ENCODE data around the gene SEMA3A. TPM values are rescaled to one million over a fixed set of nuclear protein-coding genes. Genes with fewer than 3 reads are reported as not detected.

SEMA3A gene
- total RNA-seq, 1 experiment from 2014 or later: 43.3 TPM

- POLR2A ChIA-PET: no interaction called here
- CTCF ChIA-PET: no interaction called here
- Histone ChIP-seq H3K4me1 (ENCODE audit: control insufficient read depth, insufficient read depth, low read length) (no peaks in the 10 kb centered on the region), H3K4me3 (ENCODE audit: low read depth in 2 of 2, low read length in 2 of 2) (no peak overlapping the region), H3K27me3 (ENCODE audit: control insufficient read depth, insufficient read depth, low read length) (no peaks in the 10 kb centered on the region), H3K9me3 (ENCODE audit: control insufficient read depth, insufficient read depth, low read depth, low read length) (0 out of 2 replicates have a peak, but pooled peaks cover 4% of the 10 kb centered on the region), H3K27ac (ENCODE audit: low read length) (peak overlapping the region; percentile 44; the same call in 1 of the 2 replicates), H3K36me3 (ENCODE audit: control insufficient read depth, insufficient read depth, low read length) (no peaks in the 10 kb centered on the region; the same call in 1 of the 2 replicates)
- in situ Hi-C loops (cut with HindIII; ENCODE audit: low pct_unique_long_range_greater_than_20kb, low sequenced_read_pairs): no loop called here
- no TSS peak for BruUV-seq (replicated peaks)
- intact Hi-C loops (cut with micrococcal nuclease; ENCODE audit: unreplicated experiment): no loop called here
- TF ChIP-seq SIN3A (IDR thresholded peaks at IDR 0.05; ENCODE audit: borderline replicate concordance, insufficient read depth, low read depth, low read length) (no peak), CTCF (IDR thresholded peaks at IDR 0.05) (no peak), TCF7L2 (IDR thresholded peaks at IDR 0.05; ENCODE audit: low read depth, low read length) (no peak), POLR2AphosphoS5 (IDR thresholded peaks at IDR 0.05; ENCODE audit: low read depth, low read length) (no peak), REST (IDR thresholded peaks at IDR 0.05; ENCODE audit: insufficient read depth in 1 of 2, low read depth in 2 of 2, low read length in 1 of 2) (no peak)
- DNase-seq (ENCODE audit: low read depth, low spot score): no peak
- ATAC-seq: no peak
Observed at GRCh38 chr7:83983606-83984005, 211.0 kb downstream of the SEMA3A start.

DNA sequence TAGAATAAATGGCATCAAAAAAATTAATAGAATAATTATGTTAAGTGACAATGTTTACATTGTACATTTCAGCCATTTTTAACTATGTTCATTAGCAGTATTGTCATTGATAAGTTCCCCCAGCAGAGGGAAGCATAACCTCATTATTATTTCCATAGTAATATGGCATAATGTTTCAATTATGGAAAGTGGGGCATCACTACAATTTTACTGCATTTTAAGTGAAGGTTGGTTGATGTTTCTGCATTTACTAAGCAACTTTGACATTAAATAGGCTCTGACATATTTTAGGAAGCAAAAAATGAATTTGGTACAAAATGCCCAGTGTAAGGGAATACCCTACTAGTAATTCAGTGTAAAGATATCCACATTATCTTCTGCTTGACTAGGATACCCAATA lies 218.3 kb downstream of the SEMA3A start:
- TF ChIP-seq SIN3A (IDR thresholded peaks at IDR 0.05; ENCODE audit: borderline replicate concordance, insufficient read depth, low read depth, low read length) (no peak), CTCF (IDR thresholded peaks at IDR 0.05) (peak; percentile 55; the same call in 1 of the 2 replicates)
- H3K9me3 ChIP-seq (ENCODE audit: control insufficient read depth, insufficient read depth, low read depth, low read length): no peaks in the 10 kb centered on the region
- no peaks in the 10 kb centered on the region for H3K36me3 ChIP-seq (ENCODE audit: control insufficient read depth, insufficient read depth, low read length)
- in situ Hi-C loops (cut with HindIII; ENCODE audit: low pct_unique_long_range_greater_than_20kb, low sequenced_read_pairs) (no loop called here), intact Hi-C loops (cut with micrococcal nuclease; ENCODE audit: unreplicated experiment) (loop anchor here (2.0 kb wide), 1 partner anchor 212 kb away; no protein-coding TSS in a partner anchor)
- no peak overlapping the region; the same call in 1 of the 2 replicates for H3K27ac ChIP-seq (ENCODE audit: low read length)
- no peaks in the 10 kb centered on the region for H3K27me3 ChIP-seq (ENCODE audit: control insufficient read depth, insufficient read depth, low read length)
- ChIA-PET POLR2A (no interaction called here), CTCF (interaction anchor here (0.7 kb wide), 1 partner anchor 1046 kb away, joined by 3 read pairs; no protein-coding TSS in a partner anchor)
- ATAC-seq (peak; percentile 77; the same call in 1 of the 2 replicates), DNase-seq (ENCODE audit: low read depth, low spot score) (peak; percentile 28)
- BruUV-seq (replicated peaks): no TSS peak
- H3K4me1 ChIP-seq (ENCODE audit: control insufficient read depth, insufficient read depth, low read length): no peaks in the 10 kb centered on the region; the same call in 1 of the 2 replicates
- H3K4me3 ChIP-seq (ENCODE audit: low read depth in 2 of 2, low read length in 2 of 2): no peak overlapping the region

All from Panc1 (cell line).